H7 (cell line): Measurements from ENCODE around the gene C11orf24. TPM values are rescaled to one million over a fixed set of nuclear protein-coding genes. Genes with fewer than 3 reads are reported as not detected.

Source experiments
- DNase-seq: peaks from one replicate; pipeline ENCODE4 v3.0.0; 2012
- H3K27me3 ChIP-seq: 2 replicates; pipeline ENCODE4 v1.6.0; 2011; ENCODE audit warnings: mild to moderate bottlenecking, low read length; ENCODE audit not compliant: control insufficient read depth, insufficient read depth
- H3K36me3 ChIP-seq: replicated peaks from 2 replicates; pipeline ENCODE4 v1.5.1; 2011; ENCODE audit warnings: low read length; ENCODE audit not compliant: control insufficient read depth, insufficient read depth
- H3K4me3 ChIP-seq: 2 replicates; pipeline ENCODE4 v1.5.1; 2011; ENCODE audit warnings: low read depth, mild to moderate bottlenecking, control low read depth, low read length, moderate library complexity; ENCODE audit not compliant: insufficient read depth
- total RNA-seq: library from RNA; depleted of rRNA; stranded (reverse); fragments of >200 nt; shearing (Covaris generic); gene quantifications from 2 replicates; pipeline ENCODE4 v1.2.3, GENCODE V29; 2014

The C11orf24 gene
- total RNA-seq, 1 experiment from 2014 or later: 47.0 TPM

DNA sequence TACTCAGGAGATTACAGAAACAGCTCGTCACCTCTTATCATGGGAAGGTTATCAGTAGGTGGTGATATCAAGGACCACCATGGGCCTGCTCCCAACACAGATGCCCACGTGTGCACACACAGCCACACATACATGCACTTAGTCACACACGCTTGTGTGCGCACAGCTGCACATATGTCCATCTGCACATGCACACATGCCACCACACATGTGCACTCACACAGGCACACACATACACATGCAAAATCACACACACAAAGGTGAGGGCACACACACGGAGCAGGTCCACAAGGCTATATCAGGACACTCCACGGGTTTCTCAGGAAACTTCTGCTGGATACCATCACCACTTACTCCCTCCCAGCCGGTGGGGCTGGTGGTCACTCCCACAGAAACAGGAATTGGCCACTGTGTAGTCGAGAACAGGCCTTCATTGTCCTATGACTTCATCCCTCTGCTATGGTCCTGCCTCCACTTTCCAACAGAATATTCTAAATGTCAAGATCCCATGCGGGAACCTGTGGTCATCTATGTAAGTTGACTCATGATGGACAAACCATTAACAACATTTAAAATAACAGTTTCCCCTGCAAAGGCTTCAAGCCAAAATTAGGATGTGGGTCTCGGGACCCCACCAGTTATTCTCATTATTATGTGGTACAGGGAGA, 2.2 kb downstream of the C11orf24 start:
- no peak for DNase-seq
- no peaks in the 10 kb centered on the region for H3K27me3 ChIP-seq
- no peak overlapping the region for H3K4me3 ChIP-seq
- H3K36me3 ChIP-seq: peaks cover 15% of the 10 kb centered on the region

DNA sequence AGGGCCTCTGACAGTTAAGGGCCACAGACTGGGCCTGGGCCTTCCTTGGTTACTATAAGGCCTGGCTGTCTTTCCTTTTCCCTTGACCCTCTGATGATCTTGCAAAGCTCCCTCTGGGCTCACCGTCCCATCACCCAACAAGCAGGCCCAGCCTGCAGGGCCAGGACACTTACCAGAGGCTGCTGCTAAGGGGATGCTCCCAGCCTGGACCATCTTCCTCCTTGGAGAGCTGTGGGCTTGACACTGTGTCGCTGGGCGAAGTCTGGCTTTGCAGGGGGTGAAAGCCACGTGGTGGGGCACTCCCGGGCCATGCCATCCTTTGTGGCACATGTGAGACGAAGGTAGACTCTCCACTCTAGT, 3.9 kb downstream of the C11orf24 start:
- Histone ChIP-seq H3K4me3 (no peak overlapping the region), H3K27me3 (no peaks in the 10 kb centered on the region), H3K36me3 (peaks cover 19% of the 10 kb centered on the region)
- DNase-seq: no peak

DNA sequence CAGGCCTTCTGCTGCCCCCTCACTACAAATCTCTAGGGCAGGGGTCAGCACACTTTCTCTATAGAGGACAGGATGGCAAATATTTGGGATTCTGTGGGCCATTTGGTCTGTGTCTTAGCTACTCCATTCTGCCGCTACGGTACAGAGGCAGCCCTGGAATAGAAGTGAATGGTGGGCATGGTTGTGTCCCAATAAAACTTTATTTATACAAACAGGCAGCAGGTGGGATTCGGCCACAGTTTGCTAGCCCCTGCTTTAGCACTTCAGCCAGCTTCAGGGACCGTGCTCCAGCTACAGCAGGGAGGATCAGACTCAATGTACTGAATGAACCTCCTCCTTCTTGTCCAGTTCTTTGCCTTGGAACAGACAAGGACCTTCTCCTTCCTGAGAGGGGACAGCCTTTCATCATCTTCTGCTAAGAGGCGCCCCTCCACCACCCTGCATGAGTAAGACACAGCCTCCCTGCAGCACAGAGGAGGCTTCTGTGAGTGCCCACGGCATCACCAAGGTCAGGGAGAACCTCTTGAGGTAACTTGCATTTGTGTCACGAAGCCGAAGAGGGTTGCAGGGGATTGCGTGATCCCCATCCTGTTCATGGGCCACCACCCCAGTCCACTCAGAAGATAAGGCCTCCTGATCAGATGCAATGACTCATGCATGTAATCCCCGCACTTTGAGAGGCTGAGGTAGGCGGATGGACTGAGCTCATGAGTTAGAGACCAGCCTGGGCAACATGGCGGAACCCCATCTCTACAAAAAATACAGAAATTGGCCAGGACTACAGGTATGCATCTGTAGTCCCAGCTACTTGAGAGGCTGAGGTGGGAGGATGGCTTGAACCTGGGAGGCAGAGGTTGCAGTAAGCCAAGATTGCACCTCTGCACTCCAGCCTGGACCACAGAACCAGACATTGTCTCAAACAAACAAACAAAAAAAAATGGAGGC, 4.6 kb downstream of the C11orf24 start:
- DNase-seq: no peak

GRCh38 chr11:68266121-68266891, 5.5 kb downstream of the C11orf24 start:
- H3K36me3 ChIP-seq: peaks cover 29% of the 10 kb centered on the region
- H3K27me3 ChIP-seq: no peaks in the 10 kb centered on the region
- no peak for DNase-seq
- H3K4me3 ChIP-seq: no peak overlapping the region

More for the DNA sequence above, 4.6 kb downstream of the C11orf24 start:
- no peak overlapping the region for H3K4me3 ChIP-seq
- peaks cover 24% of the 10 kb centered on the region for H3K36me3 ChIP-seq
- no peaks in the 10 kb centered on the region for H3K27me3 ChIP-seq

GRCh38 chr11:68264741-68265540, 6.8 kb downstream of the C11orf24 start:
- H3K4me3 ChIP-seq: no peak overlapping the region
- DNase-seq: no peak
- peaks cover 29% of the 10 kb centered on the region for H3K36me3 ChIP-seq
- H3K27me3 ChIP-seq: no peaks in the 10 kb centered on the region

DNA sequence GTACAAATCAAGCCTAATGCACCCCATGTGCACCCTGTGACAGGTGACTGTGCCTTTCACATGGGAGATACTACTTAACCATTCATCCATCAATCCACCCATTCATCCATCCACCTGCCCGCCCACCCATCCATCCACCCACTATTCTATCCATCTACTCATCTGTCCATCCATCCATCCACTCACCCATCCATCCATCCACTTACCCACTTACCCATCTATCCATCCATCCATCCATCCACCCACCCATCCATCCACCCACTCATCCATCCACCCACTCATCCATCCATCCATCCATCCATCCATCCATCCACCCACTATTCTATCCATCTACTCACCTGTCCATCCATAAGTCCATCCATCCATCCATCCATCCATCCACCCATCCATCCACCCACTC, 7.5 kb downstream of the C11orf24 start:
- no peaks in the 10 kb centered on the region for H3K27me3 ChIP-seq
- no peak for DNase-seq
- H3K4me3 ChIP-seq: no peak overlapping the region
- peaks cover 29% of the 10 kb centered on the region for H3K36me3 ChIP-seq

- H3K36me3 ChIP-seq: peaks cover 29% of the 10 kb centered on the region
- H3K27me3 ChIP-seq: no peaks in the 10 kb centered on the region
- no peak overlapping the region for H3K4me3 ChIP-seq
- no peak for DNase-seq
Observed at GRCh38 chr11:68263444-68264035, 8.2 kb downstream of the C11orf24 start.

GRCh38 chr11:68262544-68262827, 9.3 kb downstream of the C11orf24 start:
- Histone ChIP-seq H3K4me3 (no peak overlapping the region), H3K36me3 (peaks cover 26% of the 10 kb centered on the region), H3K27me3 (no peaks in the 10 kb centered on the region)
- no peak for DNase-seq

GRCh38 chr11:68261749-68262543, 9.8 kb downstream of the C11orf24 start:
- no peaks in the 10 kb centered on the region for H3K27me3 ChIP-seq
- no peak overlapping the region for H3K4me3 ChIP-seq
- no peak for DNase-seq
- peaks cover 21% of the 10 kb centered on the region for H3K36me3 ChIP-seq

DNA sequence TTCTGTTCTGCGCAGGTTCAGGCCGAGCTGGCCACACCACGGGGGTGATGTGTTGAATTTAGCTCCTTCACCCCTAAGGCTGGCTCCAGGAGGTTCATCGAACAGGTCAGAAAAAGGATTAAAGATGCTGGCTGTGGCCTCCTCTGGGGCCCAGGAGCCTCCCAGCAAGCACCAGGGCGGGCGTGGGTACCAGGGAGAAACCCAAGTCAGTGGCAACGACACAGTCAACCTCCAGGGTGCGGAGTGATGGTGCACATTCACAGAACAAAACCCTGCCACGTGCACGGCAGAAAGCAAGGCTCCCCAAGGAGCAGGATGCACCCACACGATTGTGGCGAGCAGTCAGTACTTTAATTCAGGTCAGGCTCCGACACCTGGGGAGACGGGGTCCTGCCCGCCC, 10.8 kb downstream of the C11orf24 start:
- no peak for DNase-seq
- H3K36me3 ChIP-seq: peaks cover 16% of the 10 kb centered on the region
- H3K27me3 ChIP-seq: no peaks in the 10 kb centered on the region
- no peak overlapping the region for H3K4me3 ChIP-seq

DNA sequence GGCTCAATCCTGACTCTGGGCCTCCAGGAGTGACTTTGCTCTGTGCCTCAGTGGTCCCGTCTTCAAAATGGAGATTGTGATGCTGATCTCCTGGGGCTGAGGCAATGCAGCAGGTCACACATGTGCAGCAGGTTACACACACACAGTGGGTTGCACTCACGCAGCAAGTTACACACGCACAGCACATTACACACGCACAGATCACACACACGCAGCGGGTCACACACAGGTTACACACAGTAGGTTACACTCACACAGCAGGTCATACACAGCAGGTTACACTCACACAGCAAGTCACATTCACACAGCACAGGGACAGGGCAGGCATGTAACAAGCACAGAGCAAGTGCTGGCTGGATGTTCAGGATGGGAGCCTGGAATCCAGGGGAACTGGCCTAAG, 11.3 kb downstream of the C11orf24 start:
- DNase-seq: no peak
- Histone ChIP-seq H3K4me3 (no peak overlapping the region), H3K36me3 (peaks cover 15% of the 10 kb centered on the region), H3K27me3 (no peaks in the 10 kb centered on the region)

DNA sequence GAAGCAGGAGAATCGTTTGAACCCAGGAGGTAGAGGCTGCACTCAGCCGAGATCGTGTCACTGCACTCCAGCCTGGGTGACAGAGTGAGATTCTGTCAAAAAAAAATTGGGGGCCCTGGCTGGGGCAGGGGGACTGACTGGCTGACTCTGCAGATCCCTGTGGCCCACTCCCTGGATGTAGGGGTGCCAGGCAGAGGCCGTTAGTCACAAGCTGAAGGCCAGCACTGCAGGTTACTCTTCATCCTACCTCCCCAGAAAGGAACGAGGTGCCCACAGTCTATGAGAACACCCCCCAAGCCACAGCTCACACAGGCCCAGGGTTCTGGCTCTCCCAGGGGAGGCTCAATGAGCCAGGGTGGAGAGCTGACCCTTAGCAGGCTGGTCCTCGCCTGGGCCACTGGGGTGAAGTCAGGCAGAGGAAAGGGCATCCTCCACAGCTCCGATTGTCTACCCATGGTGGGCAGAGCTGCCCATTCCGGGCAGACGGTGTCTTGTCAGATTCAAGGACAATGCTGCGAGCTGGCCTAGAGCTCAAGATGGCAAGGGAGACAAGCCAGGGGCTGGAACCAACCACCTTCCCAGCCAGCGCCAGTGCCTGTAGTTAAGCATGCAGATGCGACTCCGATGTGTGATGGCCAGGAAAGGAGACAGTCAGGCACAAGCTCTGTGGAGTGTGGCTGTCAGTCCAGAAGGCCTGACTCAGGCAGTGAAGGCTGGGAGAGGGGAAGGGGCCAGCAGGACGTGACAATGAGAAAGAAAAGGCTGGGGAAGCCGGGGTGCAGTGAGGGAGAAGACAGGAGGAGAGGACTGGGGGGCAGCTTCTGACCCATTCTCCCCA, 12.4 kb downstream of the C11orf24 start:
- Histone ChIP-seq H3K36me3 (peaks cover 13% of the 10 kb centered on the region), H3K27me3 (no peaks in the 10 kb centered on the region), H3K4me3 (no peak overlapping the region)
- no peak for DNase-seq

DNA sequence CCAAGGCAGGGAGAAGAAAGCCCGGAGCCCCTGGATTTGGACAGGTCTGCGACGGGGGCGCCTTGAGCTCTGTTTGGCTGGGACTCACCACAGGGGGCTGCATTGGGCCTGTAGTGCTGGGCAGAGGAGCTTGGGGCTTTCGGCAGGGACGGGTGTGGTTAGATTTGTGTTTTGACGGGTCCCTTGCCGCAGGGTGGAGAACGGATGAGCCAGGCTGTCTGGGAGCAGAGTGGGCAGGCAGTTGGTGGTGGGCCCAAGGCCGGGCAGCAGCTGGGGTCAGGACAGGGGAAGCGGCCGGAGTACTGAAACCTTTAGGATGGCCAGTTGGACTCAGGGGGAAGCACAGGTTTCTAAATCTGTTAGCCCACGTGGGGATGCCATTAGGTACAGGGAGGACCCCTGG, 13.4 kb downstream of the C11orf24 start:
- Histone ChIP-seq H3K36me3 (peaks cover 11% of the 10 kb centered on the region), H3K4me3 (no peak overlapping the region), H3K27me3 (no peaks in the 10 kb centered on the region)
- DNase-seq: no peak
